Activated naive CD4-positive, alpha-beta T cell treated with anti-CD3 and anti-CD28 coated beads for 36 hours (primary cell): Measurements from ENCODE around the gene ALDH3A2. TPM values are rescaled to one million over a fixed set of nuclear protein-coding genes. Genes with fewer than 3 reads are reported as not detected.

Source experiments
- CTCF ChIA-PET: fragments of 350-600 bp; sonication (Branson Sonifier 250); formaldehyde crosslinking; loops from one replicate; lab custom pipeline; 2021; ENCODE audit warnings: antibody characterized with exemption; lab: Charles Lee
- DNase-seq: peaks from one replicate; pipeline ENCODE4 v3.0.0-alpha.2; 2020
- H3K27ac Mint-ChIP-seq: one replicate; pipeline ENCODE4 v1.8.0; 2021; ENCODE audit warnings: mild to moderate bottlenecking, mixed read lengths
- H3K27me3 Mint-ChIP-seq: one replicate; pipeline ENCODE4 v1.8.0; 2021; ENCODE audit warnings: low read depth, mixed read lengths
- H3K36me3 Mint-ChIP-seq: one replicate; pipeline ENCODE4 v1.8.0; 2021; ENCODE audit warnings: low read depth, mixed read lengths
- H3K4me1 Mint-ChIP-seq: one replicate; pipeline ENCODE4 v1.8.0; 2021; ENCODE audit warnings: low read depth, mixed read lengths
- H3K4me3 Mint-ChIP-seq: one replicate; pipeline ENCODE4 v1.8.0; 2021; ENCODE audit warnings: mild to moderate bottlenecking, moderate library complexity, mixed read lengths
- H3K9me3 Mint-ChIP-seq: one replicate; pipeline ENCODE4 v1.8.0; 2021; ENCODE audit warnings: mixed read lengths
- intact Hi-C: fragments of 100-400 bp; cut with micrococcal nuclease; formaldehyde crosslinking; loops from one replicate; pipeline ENCODE4 v1.15.1; 2023
- total RNA-seq, 2 experiments: library from RNA; stranded (reverse); gene quantifications; one replicate each; pipeline ENCODE4 v1.2.3, GENCODE V29; 2021

ALDH3A2 gene
- total RNA-seq, 2 experiments from 2014 or later: 21.0 to 22.3 TPM

DNA sequence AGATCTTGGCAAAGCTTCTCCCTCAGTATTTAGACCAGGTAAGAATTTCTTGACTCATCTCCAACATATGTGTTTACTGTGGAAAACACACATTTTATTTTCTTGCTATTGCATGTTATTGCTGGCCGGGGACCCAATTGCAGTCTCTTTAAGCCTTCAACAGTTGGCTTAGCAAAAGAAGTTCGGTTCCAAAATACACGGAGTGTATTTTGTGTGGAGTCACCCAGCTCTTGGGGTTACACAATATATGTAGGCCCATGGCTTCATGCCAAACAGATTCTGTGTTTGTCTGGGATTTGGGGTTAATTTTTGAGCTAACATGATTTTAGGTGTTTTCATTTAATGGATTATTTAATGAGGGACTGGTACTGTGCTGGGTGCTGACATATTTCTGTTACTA is 4.0 kb downstream of the ALDH3A2 start:
- Mint-ChIP-seq H3K36me3 (peaks cover 23% of the 10 kb centered on the region), H3K27ac (no peak overlapping the region), H3K4me3 (no peak overlapping the region), H3K4me1 (peaks cover 20% of the 10 kb centered on the region), H3K9me3 (no peaks in the 10 kb centered on the region), H3K27me3 (no peaks in the 10 kb centered on the region)
- CTCF ChIA-PET: interaction anchor here (0.6 to 1.7 kb wide), 5 partner anchors 51 to 228 kb away, joined by 3 to 4 read pairs (median 4); no protein-coding TSS in a partner anchor
- no peak for DNase-seq
- intact Hi-C loops: no loop called here

DNA sequence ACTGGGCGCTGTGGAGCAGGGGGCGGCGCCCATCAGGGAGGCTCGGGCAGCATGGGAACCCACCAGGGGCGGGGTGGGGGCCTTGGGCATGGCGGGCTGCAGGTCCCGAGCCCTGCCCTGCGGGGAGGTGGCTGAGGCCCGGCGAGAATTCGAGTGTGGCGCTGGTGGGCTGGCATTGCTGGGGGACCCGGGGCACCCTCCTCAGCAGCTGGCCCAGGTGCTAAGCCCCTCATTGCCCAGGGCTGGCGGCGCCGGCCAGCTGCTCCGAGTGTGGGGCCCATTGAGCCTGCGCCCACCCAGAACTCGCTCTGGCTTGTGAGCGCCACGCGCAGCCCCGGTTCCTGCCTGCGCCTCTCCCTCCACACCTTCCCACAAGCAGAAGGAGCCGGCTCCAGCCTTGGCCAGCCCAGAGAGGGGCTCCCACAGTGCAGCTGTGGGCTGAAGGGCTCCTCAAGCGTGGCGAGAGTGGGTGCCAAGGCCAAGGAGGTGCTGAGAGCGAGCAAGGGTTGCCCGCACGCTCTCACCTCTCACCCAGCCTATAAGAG is 5.9 kb downstream of the ALDH3A2 start:
- peaks cover 13% of the 10 kb centered on the region for H3K4me1 Mint-ChIP-seq
- intact Hi-C loops: no loop called here
- H3K27me3 Mint-ChIP-seq: no peaks in the 10 kb centered on the region
- H3K4me3 Mint-ChIP-seq: no peak overlapping the region
- CTCF ChIA-PET: interaction anchor here (1.3 kb wide), 1 partner anchor 112 kb away, joined by 4 read pairs; no protein-coding TSS in a partner anchor
- no peaks in the 10 kb centered on the region for H3K9me3 Mint-ChIP-seq
- DNase-seq: no peak
- H3K27ac Mint-ChIP-seq: no peak overlapping the region
- peaks cover 25% of the 10 kb centered on the region for H3K36me3 Mint-ChIP-seq

DNA sequence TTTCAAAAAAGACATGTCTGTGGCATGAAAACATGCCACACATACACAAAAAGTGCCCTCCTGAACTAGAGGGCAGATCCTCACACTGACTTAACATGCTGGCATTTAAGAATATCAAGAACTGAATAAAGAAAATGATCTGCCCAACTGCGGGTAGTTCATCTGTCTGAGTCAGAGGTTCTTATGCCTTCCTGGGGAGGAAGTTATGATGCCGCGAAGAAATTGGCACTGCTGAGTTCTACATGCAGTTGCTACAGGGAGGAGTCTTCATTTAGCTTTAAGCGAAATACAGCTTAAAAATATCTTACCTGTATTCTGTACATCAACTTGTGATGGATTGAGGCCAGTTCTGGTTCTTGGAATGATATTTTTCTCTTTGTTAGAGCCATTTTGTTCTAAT is 6.3 kb downstream of the ALDH3A2 start:
- no peak overlapping the region for H3K4me3 Mint-ChIP-seq
- H3K9me3 Mint-ChIP-seq: no peaks in the 10 kb centered on the region
- peaks cover 25% of the 10 kb centered on the region for H3K36me3 Mint-ChIP-seq
- intact Hi-C loops: no loop called here
- CTCF ChIA-PET: interaction anchor here (1.3 to 2.9 kb wide), 2 partner anchors 8 to 112 kb away, joined by 4 to 9 read pairs; no protein-coding TSS in a partner anchor
- H3K27ac Mint-ChIP-seq: no peak overlapping the region
- H3K27me3 Mint-ChIP-seq: no peaks in the 10 kb centered on the region
- peaks cover 8% of the 10 kb centered on the region for H3K4me1 Mint-ChIP-seq
- DNase-seq: no peak

DNA sequence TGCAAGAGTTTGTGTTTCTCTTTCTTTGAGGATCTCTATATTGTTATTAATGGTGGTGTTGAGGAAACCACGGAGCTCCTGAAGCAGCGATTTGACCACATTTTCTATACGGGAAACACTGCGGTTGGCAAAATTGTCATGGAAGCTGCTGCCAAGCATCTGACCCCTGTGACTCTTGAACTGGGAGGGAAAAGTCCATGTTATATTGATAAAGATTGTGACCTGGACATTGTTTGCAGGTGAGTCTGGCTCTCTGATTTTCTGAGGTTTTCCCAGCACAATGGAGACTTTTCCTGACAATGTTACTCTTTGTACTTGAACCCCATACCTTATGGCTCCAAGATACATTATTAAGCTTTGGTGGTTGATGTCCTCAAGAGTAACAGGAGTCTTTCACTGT is 7.8 kb downstream of the ALDH3A2 start:
- no peak for DNase-seq
- Mint-ChIP-seq H3K9me3 (no peaks in the 10 kb centered on the region), H3K36me3 (peaks cover 28% of the 10 kb centered on the region), H3K4me1 (no peaks in the 10 kb centered on the region), H3K27ac (no peak overlapping the region), H3K4me3 (no peak overlapping the region), H3K27me3 (no peaks in the 10 kb centered on the region)
- CTCF ChIA-PET: interaction anchor here (1.1 to 2.9 kb wide), 3 partner anchors 9 to 89 kb away, joined by 3 to 9 read pairs (median 6); no protein-coding TSS in a partner anchor
- intact Hi-C loops: no loop called here

DNA sequence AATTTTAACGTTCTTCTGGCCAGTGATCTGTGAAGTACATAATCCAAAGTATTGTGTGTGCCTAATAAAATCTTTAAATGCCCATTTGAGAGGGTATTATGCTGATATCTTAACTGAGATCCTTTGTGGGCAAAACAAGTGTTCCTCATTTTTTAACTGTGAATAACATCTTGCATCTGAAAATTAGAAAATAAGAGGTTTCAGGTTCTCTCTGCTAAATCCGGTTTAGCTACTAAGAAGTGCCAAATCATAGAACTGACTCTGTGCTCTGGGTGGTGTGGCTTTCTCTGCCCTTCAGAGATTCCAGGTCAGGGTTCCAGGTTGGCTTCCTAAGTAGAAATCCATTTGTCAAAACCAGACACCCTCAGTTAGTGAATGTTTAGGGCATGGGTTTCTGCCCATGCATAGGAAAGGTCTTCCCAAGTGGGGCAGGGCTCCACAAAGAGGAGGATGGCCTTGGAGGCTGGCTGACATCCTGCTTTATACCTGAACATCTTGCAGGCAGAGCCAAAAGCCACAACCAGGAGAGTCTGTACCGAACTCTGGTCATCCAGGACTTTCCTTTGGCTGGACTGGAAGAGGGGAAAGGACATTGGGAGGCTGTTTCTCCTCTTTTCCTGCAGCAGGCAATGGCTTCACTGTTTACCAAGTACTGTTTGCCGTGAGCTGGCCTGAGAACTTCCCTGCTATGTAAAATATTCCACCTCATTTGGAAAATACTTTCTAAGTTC is 8.5 kb downstream of the ALDH3A2 start:
- Mint-ChIP-seq H3K4me3 (no peak overlapping the region), H3K27me3 (no peaks in the 10 kb centered on the region), H3K9me3 (no peaks in the 10 kb centered on the region), H3K4me1 (no peaks in the 10 kb centered on the region), H3K27ac (no peak overlapping the region), H3K36me3 (peaks cover 28% of the 10 kb centered on the region)
- intact Hi-C loops: no loop called here
- CTCF ChIA-PET: interaction anchor here (1.6 to 2.9 kb wide), 2 partner anchors 10 to 12 kb away, joined by 6 to 9 read pairs; no protein-coding TSS in a partner anchor
- DNase-seq: no peak

DNA sequence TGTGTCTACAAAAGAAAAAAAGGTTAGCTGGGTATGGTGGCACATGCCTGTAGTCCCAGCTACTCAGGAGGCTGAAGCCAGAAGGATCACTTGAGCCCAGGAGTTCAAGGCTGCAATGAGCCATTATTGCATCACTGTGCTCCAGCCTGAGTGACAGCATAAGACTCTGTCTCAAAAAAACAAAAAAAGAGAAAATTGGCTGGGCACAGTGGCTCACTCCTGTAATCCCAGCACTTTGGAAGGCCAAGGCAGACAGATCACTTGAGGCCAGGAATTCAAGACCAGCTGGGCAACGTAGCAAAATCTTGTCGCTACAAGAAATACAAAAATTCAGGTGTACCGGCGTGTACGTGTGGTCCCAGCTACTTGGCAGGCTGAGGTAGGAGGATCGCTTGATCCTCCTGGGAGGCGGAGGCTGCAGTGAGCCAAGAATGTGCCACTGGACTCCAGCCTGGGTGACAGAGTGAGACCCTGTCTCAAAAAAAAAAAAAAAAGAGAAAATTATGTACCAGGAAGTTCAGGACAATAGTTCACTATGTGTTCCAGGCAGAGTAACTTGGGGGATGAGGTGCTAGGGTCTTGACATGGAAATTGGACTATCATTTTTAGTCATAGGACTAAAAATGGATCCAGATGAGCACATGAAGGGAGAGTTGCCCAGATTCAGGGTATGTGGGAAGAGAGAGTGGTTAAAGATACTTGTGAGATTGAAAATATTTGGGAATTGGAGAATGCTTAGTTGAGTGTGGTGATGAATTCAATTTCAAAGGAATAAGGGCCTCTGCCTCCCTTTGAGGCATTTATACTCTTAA is 11.0 kb downstream of the ALDH3A2 start:
- intact Hi-C loops: no loop called here
- H3K4me1 Mint-ChIP-seq: no peaks in the 10 kb centered on the region
- peaks cover 25% of the 10 kb centered on the region for H3K36me3 Mint-ChIP-seq
- no peak overlapping the region for H3K27ac Mint-ChIP-seq
- CTCF ChIA-PET: interaction anchor here (0.6 kb wide), 1 partner anchor 75 kb away, joined by 3 read pairs; no protein-coding TSS in a partner anchor
- no peak for DNase-seq
- H3K9me3 Mint-ChIP-seq: no peaks in the 10 kb centered on the region
- no peaks in the 10 kb centered on the region for H3K27me3 Mint-ChIP-seq
- no peak overlapping the region for H3K4me3 Mint-ChIP-seq

DNA sequence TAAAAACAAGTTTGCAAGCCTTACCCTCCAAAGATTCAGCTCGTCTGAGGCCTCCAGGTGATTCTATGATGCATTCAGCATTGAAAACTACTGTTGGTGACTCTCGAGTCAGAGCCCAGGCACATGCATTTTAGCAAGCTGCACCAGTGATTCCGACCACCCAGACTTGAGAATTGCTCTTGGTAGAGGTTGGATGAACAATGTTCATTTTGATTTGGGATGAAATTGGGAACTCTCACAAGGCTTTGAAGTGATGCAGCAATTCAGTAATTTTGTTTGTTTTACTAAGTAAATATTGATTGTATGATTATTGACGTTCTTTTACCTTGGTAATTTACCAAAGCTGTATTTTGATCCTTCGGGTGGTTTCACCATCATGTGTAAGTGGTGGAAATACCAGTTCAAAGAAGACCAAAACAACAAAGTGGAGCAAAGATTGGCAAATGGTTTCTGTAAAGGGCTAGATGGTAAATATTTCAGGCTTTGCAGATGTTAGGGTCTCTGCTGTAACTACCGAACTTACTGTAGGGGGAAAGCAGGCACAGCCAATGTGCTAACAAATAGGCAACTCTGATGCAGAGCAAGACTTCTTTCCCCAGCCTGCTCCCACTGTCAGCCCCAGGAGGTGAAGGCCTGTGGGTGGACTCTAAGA is 11.8 kb downstream of the ALDH3A2 start:
- intact Hi-C loops: no loop called here
- CTCF ChIA-PET: no interaction called here
- Mint-ChIP-seq H3K4me3 (no peak overlapping the region), H3K27me3 (no peaks in the 10 kb centered on the region), H3K27ac (no peak overlapping the region), H3K9me3 (no peaks in the 10 kb centered on the region), H3K4me1 (no peaks in the 10 kb centered on the region), H3K36me3 (peaks cover 21% of the 10 kb centered on the region)
- no peak for DNase-seq

DNA sequence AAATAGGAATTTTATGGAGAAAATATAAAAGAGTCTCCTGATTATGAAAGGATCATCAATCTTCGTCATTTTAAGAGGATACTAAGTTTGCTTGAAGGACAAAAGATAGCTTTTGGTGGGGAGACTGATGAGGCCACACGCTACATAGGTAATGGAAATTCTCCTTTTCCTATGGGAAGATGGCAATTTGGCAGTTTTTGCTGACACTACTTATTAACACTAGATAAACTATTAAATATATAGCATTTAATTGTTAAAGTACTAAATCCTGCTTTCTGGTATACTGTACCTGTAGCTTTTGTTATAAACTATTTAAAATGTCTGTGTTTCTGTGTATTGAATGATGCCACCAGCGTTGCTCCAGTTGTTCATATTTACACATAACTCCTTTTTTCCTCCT is 12.6 kb downstream of the ALDH3A2 start:
- H3K36me3 Mint-ChIP-seq: peaks cover 20% of the 10 kb centered on the region
- no peak for DNase-seq
- intact Hi-C loops: no loop called here
- H3K27me3 Mint-ChIP-seq: no peaks in the 10 kb centered on the region
- H3K4me1 Mint-ChIP-seq: no peaks in the 10 kb centered on the region
- no peak overlapping the region for H3K27ac Mint-ChIP-seq
- CTCF ChIA-PET: no interaction called here
- H3K4me3 Mint-ChIP-seq: no peak overlapping the region
- no peaks in the 10 kb centered on the region for H3K9me3 Mint-ChIP-seq

DNA sequence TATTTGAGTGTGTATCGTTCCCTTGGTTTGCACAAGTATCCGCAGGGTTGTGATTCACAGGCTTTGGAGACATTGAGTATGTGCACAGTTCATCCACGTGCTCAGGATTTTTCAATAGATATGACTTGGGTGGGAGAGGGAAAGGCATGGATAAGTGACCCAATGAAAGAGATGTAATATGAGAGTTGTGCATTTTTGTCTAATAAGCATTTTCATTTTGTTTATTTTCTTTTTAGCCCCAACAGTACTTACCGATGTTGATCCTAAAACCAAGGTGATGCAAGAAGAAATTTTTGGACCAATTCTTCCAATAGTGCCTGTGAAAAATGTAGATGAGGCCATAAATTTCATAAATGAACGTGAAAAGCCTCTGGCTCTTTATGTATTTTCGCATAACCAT is 14.5 kb downstream of the ALDH3A2 start:
- intact Hi-C loops: no loop called here
- DNase-seq: no peak
- Mint-ChIP-seq H3K9me3 (no peaks in the 10 kb centered on the region), H3K27me3 (no peaks in the 10 kb centered on the region), H3K4me3 (no peak overlapping the region), H3K36me3 (peaks cover 15% of the 10 kb centered on the region), H3K4me1 (no peaks in the 10 kb centered on the region), H3K27ac (no peak overlapping the region)
- CTCF ChIA-PET: no interaction called here

DNA sequence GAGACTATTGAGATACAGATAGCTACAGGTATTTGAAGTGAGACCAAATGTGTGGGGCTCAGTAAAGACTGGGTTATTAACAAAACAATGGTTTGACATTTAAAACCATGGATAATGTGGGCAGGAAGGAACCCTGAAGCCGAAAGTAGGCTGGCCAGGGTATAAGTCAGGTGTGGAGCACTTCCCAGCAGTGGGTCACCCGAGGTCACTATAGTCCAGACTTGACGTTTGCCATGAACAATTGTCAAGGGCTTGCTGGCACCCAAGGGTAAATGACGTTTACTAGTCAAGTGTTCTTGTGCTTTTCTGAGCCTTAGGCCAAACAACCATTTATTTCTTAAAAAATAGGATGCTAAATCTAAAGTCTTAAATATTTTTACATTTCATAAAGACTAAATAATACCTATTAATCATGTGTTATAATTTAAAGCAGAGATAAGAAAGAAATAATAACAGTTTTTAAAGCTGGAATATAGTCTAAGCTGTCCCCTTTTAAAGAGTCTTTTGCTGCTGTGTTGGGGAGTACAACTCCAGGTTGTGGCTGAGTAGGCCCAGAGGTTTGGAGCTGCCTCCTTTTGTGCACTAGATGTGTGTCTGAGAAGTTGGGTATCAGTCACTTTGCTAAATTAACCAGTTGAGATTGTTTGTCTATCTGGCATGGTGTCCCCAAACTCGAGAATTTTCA is 15.7 kb downstream of the ALDH3A2 start:
- intact Hi-C loops: no loop called here
- Mint-ChIP-seq H3K4me3 (no peak overlapping the region), H3K36me3 (peaks cover 15% of the 10 kb centered on the region), H3K27ac (no peak overlapping the region), H3K4me1 (no peaks in the 10 kb centered on the region), H3K9me3 (no peaks in the 10 kb centered on the region), H3K27me3 (no peaks in the 10 kb centered on the region)
- DNase-seq: no peak
- CTCF ChIA-PET: interaction anchor here (1.1 kb wide), 1 partner anchor 99 kb away, joined by 3 read pairs; no protein-coding TSS in a partner anchor

DNA sequence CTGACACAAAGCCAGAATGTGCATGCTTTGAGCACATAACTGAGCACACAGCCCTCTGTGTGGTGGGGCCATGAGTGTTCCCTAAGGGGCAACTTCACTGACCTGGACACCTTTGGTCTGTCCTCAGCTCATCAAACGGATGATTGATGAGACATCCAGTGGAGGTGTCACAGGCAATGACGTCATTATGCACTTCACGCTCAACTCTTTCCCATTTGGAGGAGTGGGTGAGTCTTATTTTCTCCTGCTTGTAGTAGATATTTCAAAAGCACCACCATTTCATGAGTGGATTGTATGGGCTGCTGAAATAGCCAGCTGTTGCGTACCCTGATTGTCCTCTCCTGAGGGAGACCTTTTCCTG is 16.2 kb downstream of the ALDH3A2 start:
- H3K27me3 Mint-ChIP-seq: no peaks in the 10 kb centered on the region
- intact Hi-C loops: no loop called here
- H3K4me3 Mint-ChIP-seq: no peak overlapping the region
- H3K4me1 Mint-ChIP-seq: no peaks in the 10 kb centered on the region
- DNase-seq: no peak
- no peak overlapping the region for H3K27ac Mint-ChIP-seq
- CTCF ChIA-PET: interaction anchor here (1.1 kb wide), 1 partner anchor 98 kb away, joined by 3 read pairs; no protein-coding TSS in a partner anchor
- peaks cover 13% of the 10 kb centered on the region for H3K36me3 Mint-ChIP-seq
- H3K9me3 Mint-ChIP-seq: no peaks in the 10 kb centered on the region
